ENCODE results near the gene DPF3. TPM values are rescaled to one million over a fixed set of nuclear protein-coding genes. Genes with fewer than 3 reads are reported as not detected.

Gene DPF3
- total and polyA plus RNA-seq, 2 donors (not counting 1 experiment from before 2014, with no cell fraction given): 3.4 to 10.2 TPM

GRCh38 chr14:72932893-72933292 is 39.0 kb upstream of the DPF3 start:
- POLR2A ChIA-PET: no interaction called here
- peaks cover under 1 to 4% of the 10 kb centered on the region in 2 donors for H3K4me1 ChIP-seq (ENCODE audit: control insufficient read depth in 2 of 2, insufficient read depth in 2 of 2, low read length in 2 of 2)
- TF ChIP-seq, protein P1, sequence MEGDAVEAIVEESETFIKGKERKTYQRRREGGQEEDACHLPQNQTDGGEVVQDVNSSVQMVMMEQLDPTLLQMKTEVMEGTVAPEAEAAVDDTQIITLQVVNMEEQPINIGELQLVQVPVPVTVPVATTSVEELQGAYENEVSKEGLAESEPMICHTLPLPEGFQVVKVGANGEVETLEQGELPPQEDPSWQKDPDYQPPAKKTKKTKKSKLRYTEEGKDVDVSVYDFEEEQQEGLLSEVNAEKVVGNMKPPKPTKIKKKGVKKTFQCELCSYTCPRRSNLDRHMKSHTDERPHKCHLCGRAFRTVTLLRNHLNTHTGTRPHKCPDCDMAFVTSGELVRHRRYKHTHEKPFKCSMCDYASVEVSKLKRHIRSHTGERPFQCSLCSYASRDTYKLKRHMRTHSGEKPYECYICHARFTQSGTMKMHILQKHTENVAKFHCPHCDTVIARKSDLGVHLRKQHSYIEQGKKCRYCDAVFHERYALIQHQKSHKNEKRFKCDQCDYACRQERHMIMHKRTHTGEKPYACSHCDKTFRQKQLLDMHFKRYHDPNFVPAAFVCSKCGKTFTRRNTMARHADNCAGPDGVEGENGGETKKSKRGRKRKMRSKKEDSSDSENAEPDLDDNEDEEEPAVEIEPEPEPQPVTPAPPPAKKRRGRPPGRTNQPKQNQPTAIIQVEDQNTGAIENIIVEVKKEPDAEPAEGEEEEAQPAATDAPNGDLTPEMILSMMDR (IDR thresholded peaks at IDR 0.05): no peak
- no peak for TF ChIP-seq EZH2 (IDR thresholded peaks at IDR 0.05; ENCODE audit: borderline replicate concordance, insufficient read depth, low read depth, low read length, poor library complexity, severe bottlenecking)
- CTCF ChIA-PET: interaction anchor here (0.5 to 1.5 kb wide), 2 partner anchors 16 to 29 kb away, joined by 4 read pairs; no protein-coding TSS in a partner anchor
- peaks cover 0 to 5% of the 10 kb centered on the region in 2 experiments for H3K36me3 ChIP-seq (replicated peaks in 1 of 2; ENCODE audit: control extremely low read depth in 1 of 2, control insufficient read depth in 1 of 2, extremely low read depth in 1 of 2, insufficient read depth in 2 of 2, low read length in 1 of 2)
- Mint-ChIP-seq H3K27me3 (no peaks in the 10 kb centered on the region), H3K4me1 (peaks cover 20% of the 10 kb centered on the region), H3K4me3 (no peak overlapping the region), H3K9me3 (ENCODE audit: insufficient read depth) (no peaks in the 10 kb centered on the region), H3K27ac (no peak overlapping the region)
- no peak for DNase-seq
- no peaks in the 10 kb centered on the region for H3K9me3 ChIP-seq (ENCODE audit: control extremely low read depth in 1 of 3, control insufficient read depth in 2 of 3, insufficient read depth in 1 of 3, low read length in 2 of 3)
- no peak overlapping the region for H2AFZ ChIP-seq (ENCODE audit: insufficient read depth, low read depth, low read length, poor library complexity, severe bottlenecking)
- intact Hi-C loops (cut with micrococcal nuclease): no loop called here
- H3K4me3 ChIP-seq (ENCODE audit: control extremely low read depth in 1 of 5, extremely low read depth in 1 of 5, insufficient read depth in 1 of 5, low read depth in 2 of 5, low read length in 4 of 5): no peak overlapping the region
- peaks cover 44% of the 10 kb centered on the region for H4K20me1 ChIP-seq (ENCODE audit: control insufficient read depth, insufficient read depth, low read length, poor library complexity, severe bottlenecking)
- H3K9ac ChIP-seq (ENCODE audit: low read length): no peak overlapping the region
- 100% methylated on average over 4 of the region's 7 CpGs for WGBS (ENCODE audit: insufficient coverage)
- no peak overlapping the region for H3K4me2 ChIP-seq (replicated peaks; ENCODE audit: low read depth, low read length, poor library complexity, severe bottlenecking)
- no peak for ATAC-seq (ENCODE audit: low read depth)
- no peaks in the 10 kb centered on the region for H3K27me3 ChIP-seq (replicated peaks in 1 of 4; ENCODE audit: control extremely low read depth in 1 of 4, control insufficient read depth in 3 of 4, insufficient read depth in 4 of 4, low read length in 3 of 4)
- peaks cover 91% of the 10 kb centered on the region for H3K79me2 ChIP-seq (ENCODE audit: control insufficient read depth, insufficient read depth, low read length)
- no peak overlapping the region for H3K27ac ChIP-seq (ENCODE audit: low read length in 2 of 2)

DNA sequence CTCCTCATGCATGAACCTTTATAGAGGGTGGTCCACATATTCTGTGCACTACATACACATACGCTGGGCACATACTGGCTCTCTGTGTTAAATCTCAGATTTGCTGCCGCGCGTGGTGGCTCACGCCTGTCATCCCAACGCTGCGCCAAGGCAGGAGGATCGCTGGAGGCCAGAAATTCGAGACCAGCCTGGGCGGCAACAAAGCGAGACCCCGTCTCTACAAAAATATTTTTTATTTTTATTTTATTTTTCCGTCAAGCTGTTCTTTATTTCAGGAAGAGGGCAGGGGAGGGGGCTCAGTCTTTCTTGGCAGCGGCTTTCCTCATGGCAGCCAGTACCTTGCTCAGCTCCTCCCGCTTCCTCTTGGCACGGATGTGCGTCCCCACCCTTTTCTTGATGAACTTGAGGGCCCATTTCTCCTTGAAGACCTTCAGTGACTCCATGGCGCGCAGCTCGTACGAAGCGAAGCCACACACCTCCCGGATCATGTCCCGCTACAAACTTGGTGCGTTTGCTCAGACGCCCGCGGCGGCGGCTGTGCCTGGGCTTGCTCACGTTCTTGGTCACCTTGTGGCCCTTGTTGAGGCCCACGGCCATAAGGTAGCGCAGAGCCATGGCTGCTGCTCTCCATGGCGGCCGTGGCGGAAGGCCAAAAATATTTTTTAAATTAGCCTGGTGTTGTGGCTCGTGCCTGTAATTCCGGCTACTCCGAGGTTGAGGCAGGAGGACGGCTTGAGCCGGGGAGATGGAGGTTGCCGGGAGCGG is 35.6 kb upstream of the DPF3 start:
- H3K27me3 Mint-ChIP-seq: no peaks in the 10 kb centered on the region
- Histone ChIP-seq H3K9ac (ENCODE audit: low read length) (no peak overlapping the region), H3K79me2 (ENCODE audit: control insufficient read depth, insufficient read depth, low read length) (peaks cover 64% of the 10 kb centered on the region), H3K36me3 (replicated peaks in 1 of 2; ENCODE audit: control extremely low read depth in 1 of 2, control insufficient read depth in 1 of 2, extremely low read depth in 1 of 2, insufficient read depth in 2 of 2, low read length in 1 of 2) (peaks cover 0 to 2% of the 10 kb centered on the region in 2 experiments), H3K4me1 (ENCODE audit: control insufficient read depth in 2 of 2, insufficient read depth in 2 of 2, low read length in 2 of 2) (peaks cover 10 to 23% of the 10 kb centered on the region in 2 donors), H4K20me1 (ENCODE audit: control insufficient read depth, insufficient read depth, low read length, poor library complexity, severe bottlenecking) (peaks cover 40% of the 10 kb centered on the region), H2AFZ (ENCODE audit: insufficient read depth, low read depth, low read length, poor library complexity, severe bottlenecking) (no peak overlapping the region), H3K4me2 (replicated peaks; ENCODE audit: low read depth, low read length, poor library complexity, severe bottlenecking) (no peak overlapping the region), H3K27ac (ENCODE audit: low read length in 2 of 2) (no peak overlapping the region), H3K9me3 (ENCODE audit: control extremely low read depth in 1 of 3, control insufficient read depth in 2 of 3, insufficient read depth in 1 of 3, low read length in 2 of 3) (no peaks in the 10 kb centered on the region), H3K27me3 (replicated peaks in 1 of 4; ENCODE audit: control extremely low read depth in 1 of 4, control insufficient read depth in 3 of 4, insufficient read depth in 4 of 4, low read length in 3 of 4) (no peaks in the 10 kb centered on the region), H3K4me3 (ENCODE audit: control extremely low read depth in 1 of 5, extremely low read depth in 1 of 5, insufficient read depth in 1 of 5, low read depth in 2 of 5, low read length in 4 of 5) (no peak overlapping the region)
- H3K9me3 Mint-ChIP-seq (ENCODE audit: insufficient read depth): no peaks in the 10 kb centered on the region
- intact Hi-C loops (cut with micrococcal nuclease): loop anchor here (5.0 kb wide), 1 partner anchor 1683 kb away; the partner anchor contains the start of gene LTBP2
- no peak overlapping the region for H3K27ac Mint-ChIP-seq
- WGBS (ENCODE audit: insufficient coverage): 96% methylated on average over 38 of the region's 43 CpGs
- no peak overlapping the region for H3K4me3 Mint-ChIP-seq
- CTCF ChIA-PET: no interaction called here
- H3K4me1 Mint-ChIP-seq: peaks cover 21% of the 10 kb centered on the region
- POLR2A ChIA-PET: no interaction called here
- DNase-seq: no peak
- TF ChIP-seq, protein P1 (IDR thresholded peaks at IDR 0.05): no peak
- TF ChIP-seq EZH2 (IDR thresholded peaks at IDR 0.05; ENCODE audit: borderline replicate concordance, insufficient read depth, low read depth, low read length, poor library complexity, severe bottlenecking): no peak
- ATAC-seq (ENCODE audit: low read depth): no peak

Measured in B cell (primary cell).